ENCODE data around the gene IQCN.

- TF ChIP-seq, protein P1, sequence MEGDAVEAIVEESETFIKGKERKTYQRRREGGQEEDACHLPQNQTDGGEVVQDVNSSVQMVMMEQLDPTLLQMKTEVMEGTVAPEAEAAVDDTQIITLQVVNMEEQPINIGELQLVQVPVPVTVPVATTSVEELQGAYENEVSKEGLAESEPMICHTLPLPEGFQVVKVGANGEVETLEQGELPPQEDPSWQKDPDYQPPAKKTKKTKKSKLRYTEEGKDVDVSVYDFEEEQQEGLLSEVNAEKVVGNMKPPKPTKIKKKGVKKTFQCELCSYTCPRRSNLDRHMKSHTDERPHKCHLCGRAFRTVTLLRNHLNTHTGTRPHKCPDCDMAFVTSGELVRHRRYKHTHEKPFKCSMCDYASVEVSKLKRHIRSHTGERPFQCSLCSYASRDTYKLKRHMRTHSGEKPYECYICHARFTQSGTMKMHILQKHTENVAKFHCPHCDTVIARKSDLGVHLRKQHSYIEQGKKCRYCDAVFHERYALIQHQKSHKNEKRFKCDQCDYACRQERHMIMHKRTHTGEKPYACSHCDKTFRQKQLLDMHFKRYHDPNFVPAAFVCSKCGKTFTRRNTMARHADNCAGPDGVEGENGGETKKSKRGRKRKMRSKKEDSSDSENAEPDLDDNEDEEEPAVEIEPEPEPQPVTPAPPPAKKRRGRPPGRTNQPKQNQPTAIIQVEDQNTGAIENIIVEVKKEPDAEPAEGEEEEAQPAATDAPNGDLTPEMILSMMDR (conservative IDR thresholded peaks at IDR 0.05; ENCODE audit: low read length): no peak
- no peak for TF ChIP-seq EZH2phosphoT487 (IDR thresholded peaks at IDR 0.05; ENCODE audit: borderline replicate concordance, low read depth, low read length)
These were observed 12.1 kb downstream of the IQCN start for GRCh38 chr19:18262144-18262543.
